Measurements from ENCODE around the gene CLPX.
"Not testable (repeated sequence)": the region's sequence is repeated elsewhere in the genome, so short reads cannot be mapped to it uniquely, and the experiment has no call there.

Gene CLPX

DNA sequence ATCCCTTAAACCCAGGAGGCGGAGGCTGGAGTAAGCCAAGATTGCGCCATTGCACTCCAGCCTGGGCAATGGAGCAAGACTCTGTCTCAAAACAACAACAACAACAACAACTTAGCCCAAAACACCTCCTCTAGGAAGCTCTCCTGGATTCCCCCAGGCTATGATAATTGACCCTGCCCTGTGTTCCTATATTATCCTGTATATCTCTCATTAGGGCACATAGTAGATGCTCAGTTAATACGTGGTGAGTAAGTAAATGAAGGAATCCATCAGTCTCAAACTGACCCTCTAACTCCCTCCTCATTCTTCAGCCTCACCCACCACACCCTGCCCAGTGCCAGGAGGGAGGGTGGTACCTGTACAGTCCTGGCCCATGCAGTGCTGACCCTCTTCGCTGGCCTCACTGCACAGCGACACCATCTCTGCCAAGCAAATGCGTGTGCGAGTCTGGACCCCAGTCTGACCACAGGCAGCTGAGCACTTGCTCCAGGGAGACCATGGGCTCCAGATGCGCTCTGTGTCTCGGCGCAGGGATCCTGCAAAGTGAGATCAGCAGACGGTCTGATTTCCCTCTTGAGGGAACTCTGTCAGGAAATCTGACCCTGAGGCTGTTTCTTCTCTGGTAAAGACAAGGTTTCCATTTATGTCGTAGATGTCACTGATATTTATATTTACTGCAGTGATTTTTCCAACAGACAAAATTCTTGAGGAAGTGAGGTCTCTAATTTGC is 20.0 kb upstream of the CLPX start:
- no peak for DNase-seq

DNA sequence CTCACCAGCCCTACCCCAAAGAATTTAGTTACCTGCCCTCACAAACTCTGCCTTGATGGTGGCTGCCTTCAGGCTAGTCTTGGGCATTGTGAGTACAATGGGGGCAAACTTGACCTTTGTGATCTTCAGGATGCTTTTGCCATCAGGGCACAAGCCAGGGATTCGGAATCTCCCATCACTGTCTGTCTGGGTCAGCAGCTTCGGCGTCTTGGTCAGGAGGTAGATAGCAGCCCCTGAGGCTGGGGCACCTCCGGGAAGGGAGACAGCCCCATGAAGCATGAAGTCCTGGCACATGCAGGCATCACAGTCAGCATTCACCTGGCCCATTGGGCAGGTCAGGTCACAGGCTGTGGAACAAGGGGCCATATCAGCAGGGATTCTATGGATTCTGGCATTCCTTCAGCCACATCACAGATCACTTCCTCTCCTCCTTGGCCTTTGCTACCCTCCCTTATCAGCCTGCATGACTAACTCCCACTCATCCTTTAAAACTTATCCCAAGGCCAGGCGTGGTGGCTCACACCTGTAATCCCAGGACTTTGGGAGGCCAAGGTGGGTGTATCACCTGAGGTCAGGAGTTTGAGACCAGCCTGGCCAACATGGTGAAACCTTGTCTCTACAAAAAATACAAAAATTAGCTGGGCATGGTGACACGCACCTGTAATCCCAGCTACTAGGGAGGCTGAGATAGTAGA is 19.2 kb upstream of the CLPX start:
- no peak for DNase-seq

DNA sequence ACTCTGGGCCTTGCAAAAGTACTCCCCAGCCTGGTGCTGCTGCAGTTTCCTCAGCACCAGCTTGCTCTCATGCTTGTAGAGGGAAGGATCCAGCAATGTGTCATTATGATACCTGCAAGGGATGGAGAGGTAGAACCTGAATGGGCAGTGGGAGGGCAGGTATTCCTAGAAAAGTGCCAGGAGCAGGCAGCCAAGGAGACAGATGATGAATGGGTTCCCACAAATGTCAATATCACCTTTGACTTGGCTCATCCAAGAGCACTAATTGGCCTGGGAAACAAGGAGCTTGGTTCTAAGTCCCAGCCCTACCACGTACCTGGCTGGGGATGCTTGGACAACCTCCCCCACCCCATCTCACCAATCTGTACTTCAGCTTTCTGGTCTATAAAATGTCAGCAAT is 16.8 kb upstream of the CLPX start:
- no peak for DNase-seq

DNA sequence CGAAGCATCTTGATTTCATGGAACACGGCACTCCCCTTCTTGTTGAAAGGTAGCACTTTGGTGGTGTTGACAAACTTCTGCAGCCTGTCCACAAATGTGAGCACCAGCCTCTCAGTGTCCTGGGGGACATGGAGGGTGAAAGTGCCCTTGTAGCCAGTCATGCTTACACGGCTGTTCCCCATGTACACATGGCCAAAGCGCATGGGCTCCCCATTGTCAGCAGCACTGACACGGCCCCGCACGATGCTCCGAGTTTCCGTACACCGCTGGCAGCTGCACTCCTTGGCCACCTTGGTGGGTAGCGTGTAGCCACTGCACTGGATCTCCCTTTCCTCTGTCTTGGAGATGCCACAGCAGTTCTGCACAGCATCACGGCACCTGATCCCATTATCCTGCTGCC is 13.4 kb upstream of the CLPX start:
- DNase-seq, result no peak

DNA sequence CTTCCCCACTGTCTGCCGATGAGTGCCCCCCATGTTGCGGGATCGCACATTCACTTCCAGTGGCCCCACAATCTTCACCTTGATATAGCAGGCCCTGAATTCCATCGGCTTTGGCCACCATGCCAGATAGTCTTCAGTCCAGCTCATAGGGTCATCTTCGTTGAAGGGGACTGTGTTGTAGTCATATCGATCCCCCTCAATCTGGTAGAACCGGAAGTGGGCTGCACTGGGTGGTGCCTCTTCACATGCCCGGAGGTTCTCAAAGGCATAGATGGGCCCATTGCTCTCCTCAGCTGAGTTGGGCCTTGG is 12.1 kb upstream of the CLPX start:
- no peak for DNase-seq

DNA sequence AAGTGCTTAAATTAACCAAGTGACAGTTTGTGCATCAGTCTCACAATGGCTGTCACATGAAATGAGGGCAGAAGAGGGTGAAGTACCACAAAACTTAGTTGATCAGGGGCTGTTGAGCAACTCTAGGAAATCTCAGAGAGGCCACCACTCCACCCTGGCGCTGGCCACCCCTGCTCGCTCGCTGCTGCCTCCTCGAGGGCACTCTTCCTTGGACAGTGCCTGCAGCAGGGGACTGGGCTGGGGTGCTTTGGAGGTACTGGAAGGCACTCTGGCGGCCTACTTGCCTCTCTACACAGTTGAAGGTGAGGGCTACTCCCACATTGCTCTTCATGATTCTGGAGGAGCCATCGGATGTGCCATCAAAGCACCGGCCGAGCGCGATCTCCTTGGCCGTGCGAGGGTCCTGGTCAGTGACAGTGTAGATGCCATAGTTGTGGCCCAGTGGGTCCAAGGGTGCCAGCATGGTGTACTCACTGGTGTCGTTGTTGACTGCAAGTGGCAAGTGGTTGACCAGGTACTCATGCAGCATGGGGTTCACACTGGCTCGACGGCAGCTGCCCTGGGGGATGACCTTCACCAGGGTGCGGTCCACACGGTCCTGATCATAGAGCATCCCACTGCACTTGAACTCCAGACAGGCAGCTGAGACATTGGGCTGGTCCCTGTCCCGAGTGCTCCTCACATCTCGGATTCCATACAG is 11.6 kb upstream of the CLPX start:
- peak; percentile 37 for DNase-seq

DNA sequence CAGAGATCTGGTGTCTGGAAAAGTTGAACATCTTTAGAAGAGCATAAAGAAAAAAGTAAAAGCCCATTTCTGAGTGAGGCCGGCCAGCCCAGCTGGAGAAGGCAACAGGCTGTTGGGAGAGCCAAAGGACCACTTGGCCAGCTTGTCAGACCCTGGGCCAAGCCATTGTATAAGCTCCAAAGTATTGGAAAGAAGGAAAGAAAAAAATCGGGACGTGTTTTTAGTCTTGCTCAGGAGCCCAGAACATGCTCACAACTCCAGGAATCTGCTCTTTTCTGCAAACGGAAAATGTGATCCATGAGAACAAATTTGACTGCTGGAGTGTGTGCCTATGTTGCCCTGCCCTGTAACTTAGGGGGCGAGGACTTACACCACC is 10.4 kb upstream of the CLPX start:
- no peak for DNase-seq

DNA sequence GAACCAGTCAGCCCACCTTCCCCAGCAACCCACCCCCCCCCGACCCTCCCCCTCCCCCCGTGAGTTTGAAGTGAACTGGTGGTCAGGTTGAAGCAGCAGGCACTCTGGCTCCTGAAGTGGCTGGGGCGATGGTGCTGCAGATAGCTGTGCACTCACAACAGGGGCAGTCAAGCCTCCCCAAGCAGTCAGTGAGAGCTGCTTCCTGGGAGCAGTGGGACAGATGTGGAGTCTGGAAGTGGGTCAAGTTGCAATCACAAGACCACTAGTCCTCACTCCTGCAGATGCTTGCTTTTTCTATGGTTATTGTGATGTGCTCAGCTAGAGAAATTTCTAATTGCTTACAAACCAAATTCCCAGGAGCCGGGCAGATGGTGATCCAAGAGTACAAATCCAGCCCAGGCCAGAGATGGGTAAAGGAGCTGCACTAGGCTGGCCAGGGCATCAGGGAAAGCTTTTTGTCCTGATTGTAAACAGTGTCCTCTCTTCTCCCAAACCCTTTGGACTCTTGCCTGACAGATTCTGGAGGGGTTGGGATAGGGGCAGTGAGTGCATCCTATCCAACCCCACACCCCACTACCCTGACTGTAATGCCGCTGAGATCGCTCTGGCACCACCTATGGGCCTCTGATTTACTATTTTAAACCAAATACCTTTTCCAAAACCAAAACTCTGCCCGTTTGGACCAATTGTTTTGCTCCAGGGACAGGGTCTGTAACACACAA is 9.8 kb upstream of the CLPX start:
- no peak for DNase-seq

DNA sequence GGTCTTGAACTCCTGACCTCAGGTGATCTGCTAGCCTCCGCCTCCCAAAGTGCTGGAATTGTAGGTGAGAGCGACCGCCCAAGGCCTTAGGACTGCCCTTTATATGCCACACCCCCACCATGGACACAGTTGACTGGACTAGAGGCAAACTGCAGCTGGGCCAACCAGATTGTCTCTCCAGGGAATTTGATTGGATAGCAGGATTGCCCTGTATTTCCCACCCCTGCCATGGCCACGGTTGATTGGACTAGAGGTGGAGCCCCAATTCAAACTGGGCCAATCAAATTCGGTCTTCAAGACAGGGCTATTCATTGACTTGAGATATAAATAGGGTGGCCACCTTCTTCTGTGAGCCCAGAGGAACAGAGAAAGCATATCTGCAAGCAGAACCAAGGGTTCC is 6.9 kb upstream of the CLPX start:
- peak; percentile 26 for DNase-seq

DNA sequence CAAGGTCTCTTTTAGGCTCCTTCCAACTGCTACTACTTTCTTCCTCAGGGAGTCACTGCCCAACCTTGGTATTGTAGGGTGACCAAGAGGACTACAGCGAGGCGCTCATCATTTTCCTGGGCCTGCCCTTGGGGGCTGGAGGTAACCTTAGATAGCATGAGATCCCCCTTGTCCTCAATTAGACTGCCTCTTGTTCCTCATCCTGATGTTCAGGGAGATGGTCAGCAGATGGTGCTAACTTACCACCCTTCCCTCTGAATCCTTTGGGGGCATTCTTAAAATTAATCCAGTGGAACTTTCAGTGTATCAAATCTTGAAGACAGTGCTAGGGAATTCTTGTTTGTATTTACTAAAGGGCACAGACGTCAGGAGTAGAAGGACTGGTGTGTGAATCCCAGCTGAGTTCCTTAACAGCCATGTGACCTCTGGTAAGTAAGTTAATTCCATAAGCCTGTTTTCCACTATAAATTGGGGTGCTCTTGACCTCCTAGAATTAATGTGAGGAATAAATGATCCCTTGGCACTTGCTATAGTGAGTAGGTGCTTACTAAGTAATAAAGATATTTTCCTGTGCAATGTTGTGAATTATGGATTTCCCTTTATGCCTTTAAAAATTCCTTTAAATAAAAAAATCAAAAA is 4.1 kb upstream of the CLPX start:
- peak; percentile 32 for DNase-seq

DNA sequence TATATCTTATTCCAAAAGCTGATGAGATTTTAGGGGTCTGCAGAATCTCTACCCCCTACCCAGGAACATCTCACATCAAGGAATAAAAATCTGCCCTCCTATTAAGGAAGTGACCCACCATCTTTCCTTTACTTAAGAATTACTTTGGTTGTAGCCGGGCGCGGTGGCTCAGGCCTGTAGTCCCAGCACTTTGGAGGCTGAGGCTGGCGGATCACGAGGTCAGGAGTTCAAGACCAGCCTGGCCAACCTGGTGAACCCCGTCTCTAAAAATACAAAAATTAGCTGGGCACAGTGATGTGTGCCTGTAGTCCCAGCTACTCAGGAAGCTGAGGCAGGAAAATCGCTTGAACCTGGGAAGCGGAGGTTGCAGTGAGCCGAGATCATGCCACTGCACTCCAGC is 3.3 kb upstream of the CLPX start:
- not testable (repeated sequence) for DNase-seq

DNA sequence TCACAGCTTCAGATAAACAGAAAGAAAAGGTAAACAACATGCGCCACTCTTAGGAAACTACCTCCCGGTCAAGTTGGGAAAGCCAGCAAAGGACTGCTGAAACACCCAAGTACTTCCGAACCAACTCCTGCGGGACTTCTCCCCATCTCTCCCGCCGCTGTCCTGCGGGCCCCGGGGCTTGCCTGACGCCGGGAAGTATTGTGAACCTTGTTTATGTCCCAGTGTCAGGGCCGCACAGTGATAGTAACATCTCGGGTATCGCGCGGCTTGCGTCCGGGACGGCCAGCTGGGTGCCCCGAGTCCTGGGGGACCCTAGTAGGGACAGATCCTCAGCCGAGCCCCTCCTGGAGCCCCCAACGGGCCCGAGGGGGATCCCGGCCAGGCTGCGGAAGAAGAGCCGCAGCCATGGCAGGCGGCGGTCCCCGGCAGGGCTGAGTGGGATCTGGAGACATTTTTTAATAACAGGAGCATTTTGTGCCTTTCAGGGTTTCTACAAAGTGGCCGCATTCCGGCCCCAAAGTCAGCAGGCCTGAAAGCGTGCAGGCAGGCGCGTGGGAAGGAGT is 756 bp downstream of the CLPX start:
- DNase-seq, result peak; percentile 36

DNA sequence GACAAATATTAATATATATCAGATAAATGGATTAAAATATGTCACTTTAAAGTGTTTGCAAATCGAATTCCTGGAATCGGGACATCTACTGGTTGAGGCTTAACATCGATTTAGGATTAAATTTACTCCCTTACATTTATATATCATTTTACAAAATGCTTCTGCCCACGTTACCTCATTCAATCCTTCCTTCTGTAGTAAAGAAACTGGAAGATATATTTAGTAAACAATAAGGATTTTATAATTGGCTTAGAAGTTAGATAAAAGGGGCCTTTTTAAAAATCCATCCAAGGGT is 1.3 kb downstream of the CLPX start:
- DNase-seq, result no peak

DNA sequence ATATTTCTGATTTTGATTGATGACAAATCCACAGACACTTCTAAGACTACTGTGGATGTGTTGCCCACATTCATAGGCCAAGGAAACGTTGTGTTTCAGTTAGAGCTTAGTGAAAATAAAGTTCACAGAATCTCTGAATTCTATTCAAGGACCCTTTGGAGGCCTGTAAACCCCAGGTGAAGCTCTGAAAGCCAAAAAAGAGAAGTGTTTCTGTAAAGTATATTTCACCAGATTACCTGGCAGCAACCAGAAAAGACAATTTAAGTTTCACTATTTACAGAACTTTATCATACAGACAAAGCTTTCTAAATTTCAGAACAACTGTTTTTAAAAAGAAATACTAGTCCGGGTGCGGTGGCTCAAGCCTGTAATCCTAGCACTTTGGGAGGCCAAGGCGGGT is 2.6 kb downstream of the CLPX start:
- DNase-seq, result no peak

DNA sequence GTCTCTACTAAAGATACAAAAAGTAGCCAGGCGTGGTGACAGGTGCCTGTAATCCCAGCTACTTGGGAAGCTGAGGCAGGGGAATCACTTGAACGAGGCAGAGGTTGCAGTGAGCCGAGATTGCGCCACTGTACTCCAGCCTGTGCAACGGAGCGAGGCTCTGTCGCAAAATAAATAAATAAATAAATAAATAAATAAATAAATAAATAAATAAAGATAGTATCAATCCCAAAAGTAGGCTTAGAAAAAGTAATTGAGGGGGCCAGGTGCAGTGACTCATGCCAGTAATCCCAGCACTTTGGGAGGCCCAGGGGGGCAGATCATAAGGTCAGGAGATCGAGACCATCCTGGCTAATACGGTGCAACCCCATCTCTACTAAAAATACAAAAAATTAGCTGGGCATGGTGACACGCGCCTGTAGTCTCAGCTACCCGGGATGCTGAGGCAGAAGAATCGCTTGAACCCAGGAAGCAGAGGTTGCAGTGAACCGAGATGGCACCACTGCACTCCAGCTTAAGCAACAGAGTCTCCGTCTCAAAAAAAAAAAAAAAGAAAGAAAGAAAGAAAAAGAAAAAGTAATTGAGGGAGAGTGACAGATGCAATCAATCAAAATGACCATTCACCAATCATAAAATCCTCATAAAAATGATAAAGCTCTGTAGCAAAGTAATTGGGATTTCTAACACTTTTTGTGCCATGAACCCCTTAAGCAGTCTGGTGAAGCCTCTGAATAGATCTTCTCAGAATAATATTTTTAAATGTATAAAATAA is 3.4 kb downstream of the CLPX start:
- DNase-seq, result not testable (repeated sequence)

DNA sequence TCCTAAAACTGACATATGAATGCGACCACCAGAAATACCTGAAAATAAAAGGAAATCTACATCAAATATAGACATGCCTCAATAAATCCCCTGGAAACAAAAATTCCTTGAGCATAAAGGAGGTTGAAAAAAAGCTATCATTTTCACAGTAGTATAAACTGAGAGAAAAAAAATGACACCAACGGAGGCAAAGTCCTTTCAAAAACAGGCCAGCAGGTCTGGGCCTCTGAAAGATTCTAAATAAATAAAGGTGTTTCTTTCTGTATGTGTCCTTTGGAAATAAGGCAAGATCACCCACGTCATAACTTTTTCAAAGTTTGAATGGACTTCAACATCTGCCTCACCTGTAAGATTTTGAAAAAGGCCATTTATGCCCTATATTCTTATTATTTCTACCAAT is 5.0 kb downstream of the CLPX start:
- DNase-seq, result no peak

DNA sequence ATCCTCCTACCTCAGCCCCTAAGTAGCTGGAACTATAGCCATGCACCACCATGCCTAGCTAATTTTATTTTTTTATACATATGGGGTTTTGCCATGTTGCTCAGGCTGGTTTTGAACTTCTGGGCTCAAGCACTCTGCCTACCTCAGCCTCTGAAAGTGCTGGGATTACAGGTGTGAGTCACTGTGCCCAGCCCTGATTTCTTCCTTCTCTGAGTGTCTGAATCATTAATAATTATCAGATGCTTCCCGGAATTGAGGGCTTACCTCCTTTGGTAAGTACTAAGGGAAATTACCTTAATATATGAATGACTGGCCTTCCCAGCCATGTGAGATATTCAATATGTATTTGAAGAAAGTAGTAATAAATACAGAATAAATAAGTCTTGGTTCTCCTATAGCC is 7.2 kb downstream of the CLPX start:
- DNase-seq, result no peak

DNA sequence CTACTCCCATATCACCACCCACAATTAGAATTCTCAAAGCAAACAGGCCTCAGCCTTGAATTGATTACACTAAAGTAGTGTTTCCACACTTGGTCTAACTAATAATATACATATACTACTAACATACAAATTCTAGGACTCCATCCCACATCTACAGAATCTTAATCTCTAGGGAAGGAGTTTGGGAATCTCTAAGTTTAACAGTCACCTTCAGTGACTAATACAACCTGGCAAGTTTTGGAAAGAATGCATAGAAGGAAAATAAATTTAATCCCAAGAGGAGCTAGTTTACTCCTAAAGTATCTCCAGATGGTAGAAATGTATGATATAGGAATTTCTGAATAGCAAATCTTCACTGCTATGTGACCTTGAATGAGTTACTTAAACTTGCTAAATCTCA is 9.1 kb downstream of the CLPX start:
- DNase-seq, result no peak

DNA sequence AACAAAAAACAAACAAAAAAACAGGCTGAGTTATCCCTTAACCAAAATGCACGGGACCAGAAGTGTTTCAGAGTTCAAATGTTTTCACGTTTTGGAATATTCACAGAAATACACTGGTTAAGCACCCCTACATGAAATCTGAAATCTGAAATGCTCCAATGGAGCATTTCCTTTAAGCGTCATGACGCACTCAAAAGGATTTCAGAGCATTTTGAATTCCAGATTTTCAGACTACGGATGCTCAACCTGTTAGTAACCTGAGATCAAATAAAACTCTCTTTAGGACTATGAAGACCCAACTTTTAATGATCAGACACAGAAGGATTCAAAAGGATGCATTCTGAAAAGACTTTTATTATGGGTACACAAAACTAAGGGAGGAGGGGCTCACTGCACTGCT is 9.6 kb downstream of the CLPX start:
- DNase-seq, result no peak

DNA sequence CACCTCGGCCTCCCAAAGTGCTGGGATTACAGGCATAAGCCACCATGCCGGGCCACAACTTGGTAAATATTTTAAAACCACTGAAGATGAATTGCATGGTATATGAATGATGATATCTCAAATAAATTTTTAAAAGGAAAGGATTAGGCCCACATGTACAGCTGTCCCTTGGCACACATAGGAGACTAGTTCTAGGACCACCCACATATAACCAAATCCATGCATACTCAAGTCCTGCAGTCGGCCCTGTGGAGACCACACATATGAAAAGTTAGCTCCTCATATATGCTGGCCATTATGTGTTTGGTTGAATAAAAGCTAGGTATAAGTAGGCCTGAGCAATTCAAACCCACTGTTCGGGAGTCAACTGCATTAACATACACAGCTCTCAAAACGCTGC is 10.6 kb downstream of the CLPX start:
- no peak for DNase-seq

DNA sequence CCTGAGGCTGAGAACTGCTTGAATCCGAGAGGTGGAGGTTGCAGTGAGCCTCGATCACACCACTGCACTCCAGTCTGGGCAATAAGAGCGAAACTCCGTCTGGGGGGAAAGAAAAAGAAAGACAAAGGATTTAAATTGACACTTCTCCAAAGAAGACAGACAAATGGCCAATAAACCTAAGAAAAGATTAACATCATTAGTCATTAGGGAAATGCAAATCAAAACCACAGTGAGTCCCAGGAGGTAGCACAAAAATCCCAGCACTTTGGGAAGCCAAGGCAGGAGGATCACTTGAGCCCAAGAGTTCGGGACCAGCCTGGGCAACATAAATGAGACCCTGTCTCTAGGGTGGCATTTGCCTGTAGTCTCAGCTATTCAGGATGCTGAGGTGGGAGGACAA is 12.6 kb downstream of the CLPX start:
- DNase-seq, result no peak

DNA sequence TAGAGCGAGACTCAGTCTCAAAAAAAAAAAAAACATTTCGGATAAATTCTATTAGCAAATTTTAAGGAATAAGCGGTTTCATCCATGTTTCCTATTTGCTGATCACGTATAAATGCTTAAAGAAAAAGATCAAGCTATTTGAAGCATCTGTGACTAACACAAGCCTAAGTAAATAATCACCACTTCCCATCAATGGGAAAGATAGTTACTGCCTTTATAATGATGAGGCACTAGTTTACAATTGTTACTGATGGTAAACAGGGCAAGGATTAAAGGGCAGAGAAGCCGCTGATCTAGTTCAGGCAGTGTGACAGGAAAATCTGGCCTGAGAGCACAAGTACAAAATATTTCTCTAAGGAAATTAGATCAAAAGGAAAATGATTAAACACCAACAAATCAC is 13.7 kb downstream of the CLPX start:
- no peak for DNase-seq
